Measurements from ENCODE around the gene UTF1.
"Not testable (repeated sequence)": the region's sequence is repeated elsewhere in the genome, so short reads cannot be mapped to it uniquely, and the experiment has no call there.

The UTF1 gene

GRCh38 chr10:133229265-133230043 is 563 bp upstream of the UTF1 start:
- no peak for DNase-seq (ENCODE audit: low spot score)

GRCh38 chr10:133230387-133231195 is 574 bp downstream of the UTF1 start:
- DNase-seq (ENCODE audit: low spot score): no peak

- DNase-seq (ENCODE audit: low spot score): no peak
These were observed 1.4 kb downstream of the UTF1 start for GRCh38 chr10:133231244-133231945.

GRCh38 chr10:133231946-133232574 is 2.0 kb downstream of the UTF1 start:
- DNase-seq (ENCODE audit: low spot score): no peak

GRCh38 chr10:133234796-133235195 is 4.8 kb downstream of the UTF1 start:
- DNase-seq (ENCODE audit: low spot score): not testable (repeated sequence)

- no peak for DNase-seq (ENCODE audit: low spot score)
These were observed 5.3 kb downstream of the UTF1 start for GRCh38 chr10:133235265-133235855.

- DNase-seq (ENCODE audit: low spot score): no peak
These were observed 5.9 kb downstream of the UTF1 start for GRCh38 chr10:133235932-133236331.

- no peak for DNase-seq (ENCODE audit: low spot score)
These were observed 6.6 kb downstream of the UTF1 start for GRCh38 chr10:133236401-133237240.

- no peak for DNase-seq (ENCODE audit: low spot score)
These were observed 7.2 kb downstream of the UTF1 start for GRCh38 chr10:133237241-133237587.

GRCh38 chr10:133237588-133238465 is 7.8 kb downstream of the UTF1 start, which contains the start of gene VENTX:
TSS of gene VENTX (plus strand) at chr10:133237855. CDS start at chr10:133237915, 60 bp downstream.
- DNase-seq (ENCODE audit: low spot score): no peak

- no peak for DNase-seq (ENCODE audit: low spot score)
These were observed 8.4 kb downstream of the UTF1 start for GRCh38 chr10:133238466-133238804.

GRCh38 chr10:133239990-133240389 is 10.0 kb downstream of the UTF1 start:
- DNase-seq (ENCODE audit: low spot score): no peak

GRCh38 chr10:133241501-133242205 is 11.6 kb downstream of the UTF1 start:
- no peak for DNase-seq (ENCODE audit: low spot score)

GRCh38 chr10:133242611-133243356 is 12.8 kb downstream of the UTF1 start:
- no peak for DNase-seq (ENCODE audit: low spot score)

- no peak for DNase-seq (ENCODE audit: low spot score)
These were observed 13.6 kb downstream of the UTF1 start for GRCh38 chr10:133243593-133243992.

GRCh38 chr10:133245439-133246235 is 15.6 kb downstream of the UTF1 start:
- no peak for DNase-seq (ENCODE audit: low spot score)

- DNase-seq (ENCODE audit: low spot score): no peak
These were observed 16.2 kb downstream of the UTF1 start for GRCh38 chr10:133246236-133246626.
